OCI-LY7 (cell line): ENCODE results near the gene TEX2.

Experiments
- CTCF ChIP-seq: fragments of 200-600 bp; sonication (generic); conservative IDR thresholded peaks from 2 replicates; pipeline ENCODE4 v1.5.1; 2014; ENCODE audit warnings: mild to moderate bottlenecking, antibody characterized with exemption, low read length, moderate library complexity, mixed read lengths
- EZH2phosphoT487 ChIP-seq: fragments of 200-600 bp; sonication (generic); IDR thresholded peaks from 2 replicates; pipeline ENCODE4 v1.6.1; 2018; ENCODE audit warnings: low read depth, borderline replicate concordance, mild to moderate bottlenecking, mixed run types, antibody characterized with exemption, low read length, moderate library complexity, mixed read lengths

GRCh38 chr17:64173646-64174045 lies 89.4 kb downstream of the TEX2 start:
- TF ChIP-seq CTCF (no peak), EZH2phosphoT487 (no peak)
